Measurements from ENCODE around the gene SPRYD3.
A peak's percentile ranks its signal among the peaks of the same experiment; 100 is the strongest.

SPRYD3 gene, protein sequence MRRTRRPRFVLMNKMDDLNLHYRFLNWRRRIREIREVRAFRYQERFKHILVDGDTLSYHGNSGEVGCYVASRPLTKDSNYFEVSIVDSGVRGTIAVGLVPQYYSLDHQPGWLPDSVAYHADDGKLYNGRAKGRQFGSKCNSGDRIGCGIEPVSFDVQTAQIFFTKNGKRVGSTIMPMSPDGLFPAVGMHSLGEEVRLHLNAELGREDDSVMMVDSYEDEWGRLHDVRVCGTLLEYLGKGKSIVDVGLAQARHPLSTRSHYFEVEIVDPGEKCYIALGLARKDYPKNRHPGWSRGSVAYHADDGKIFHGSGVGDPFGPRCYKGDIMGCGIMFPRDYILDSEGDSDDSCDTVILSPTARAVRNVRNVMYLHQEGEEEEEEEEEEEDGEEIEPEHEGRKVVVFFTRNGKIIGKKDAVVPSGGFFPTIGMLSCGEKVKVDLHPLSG

DNA sequence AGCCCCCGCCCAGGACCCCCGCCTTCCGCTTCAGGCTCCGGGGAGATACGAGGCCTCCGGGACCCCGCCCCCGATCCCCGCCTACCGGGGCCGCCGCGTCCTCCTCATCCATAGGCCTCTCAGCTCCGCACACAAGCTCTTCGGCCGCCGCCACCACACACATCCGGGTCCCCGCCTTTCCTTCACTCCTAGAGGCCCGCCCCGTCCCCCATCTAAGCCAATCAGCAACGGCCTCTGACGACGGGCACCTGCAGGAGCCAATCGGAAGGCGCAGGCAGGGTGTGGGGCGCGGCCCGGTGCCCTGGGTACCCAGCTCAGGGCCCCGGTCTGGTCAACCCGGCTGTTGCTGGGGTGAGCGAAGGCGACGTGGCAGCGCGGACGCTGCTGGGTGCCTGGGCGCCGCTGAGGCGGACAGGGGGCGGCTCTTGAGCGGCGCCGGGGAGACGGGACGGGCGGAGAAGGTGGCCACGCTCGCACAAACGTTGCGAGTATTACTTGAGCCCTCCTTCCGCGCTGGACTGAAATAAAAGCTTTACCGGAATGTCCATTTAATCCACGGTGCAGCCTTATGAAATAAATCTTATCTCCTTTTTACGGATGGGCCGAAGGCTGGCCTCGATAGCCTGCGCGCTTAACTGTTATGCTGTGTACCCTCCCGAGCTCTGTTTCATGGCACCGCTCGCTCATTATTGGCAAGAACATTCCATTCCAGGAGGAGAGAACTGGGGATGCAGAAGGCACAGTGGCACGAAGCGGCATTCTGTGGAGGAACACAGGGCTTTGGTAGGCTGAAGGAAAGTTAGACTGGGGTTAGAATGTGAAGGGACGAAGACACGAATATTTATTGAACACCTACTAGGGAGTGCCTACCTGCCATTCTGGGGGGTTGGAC, at the start of gene SPRYD3:
Gene SPRYD3 (minus strand): TSS at position 165 of the 892 bp plus-strand sequence. CDS start 57 bp downstream, at position 108.
- TF ChIP-seq, protein P1, sequence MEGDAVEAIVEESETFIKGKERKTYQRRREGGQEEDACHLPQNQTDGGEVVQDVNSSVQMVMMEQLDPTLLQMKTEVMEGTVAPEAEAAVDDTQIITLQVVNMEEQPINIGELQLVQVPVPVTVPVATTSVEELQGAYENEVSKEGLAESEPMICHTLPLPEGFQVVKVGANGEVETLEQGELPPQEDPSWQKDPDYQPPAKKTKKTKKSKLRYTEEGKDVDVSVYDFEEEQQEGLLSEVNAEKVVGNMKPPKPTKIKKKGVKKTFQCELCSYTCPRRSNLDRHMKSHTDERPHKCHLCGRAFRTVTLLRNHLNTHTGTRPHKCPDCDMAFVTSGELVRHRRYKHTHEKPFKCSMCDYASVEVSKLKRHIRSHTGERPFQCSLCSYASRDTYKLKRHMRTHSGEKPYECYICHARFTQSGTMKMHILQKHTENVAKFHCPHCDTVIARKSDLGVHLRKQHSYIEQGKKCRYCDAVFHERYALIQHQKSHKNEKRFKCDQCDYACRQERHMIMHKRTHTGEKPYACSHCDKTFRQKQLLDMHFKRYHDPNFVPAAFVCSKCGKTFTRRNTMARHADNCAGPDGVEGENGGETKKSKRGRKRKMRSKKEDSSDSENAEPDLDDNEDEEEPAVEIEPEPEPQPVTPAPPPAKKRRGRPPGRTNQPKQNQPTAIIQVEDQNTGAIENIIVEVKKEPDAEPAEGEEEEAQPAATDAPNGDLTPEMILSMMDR (IDR thresholded peaks at IDR 0.05; ENCODE audit: insufficient read depth, low read depth, low read length, missing control alignments): no peak
- DNase-seq (ENCODE audit: low read depth): peak; percentile 96
- peak within 1 kb of the TSS; percentile 68 for H3K4me3 ChIP-seq (ENCODE audit: low read length)

DNA sequence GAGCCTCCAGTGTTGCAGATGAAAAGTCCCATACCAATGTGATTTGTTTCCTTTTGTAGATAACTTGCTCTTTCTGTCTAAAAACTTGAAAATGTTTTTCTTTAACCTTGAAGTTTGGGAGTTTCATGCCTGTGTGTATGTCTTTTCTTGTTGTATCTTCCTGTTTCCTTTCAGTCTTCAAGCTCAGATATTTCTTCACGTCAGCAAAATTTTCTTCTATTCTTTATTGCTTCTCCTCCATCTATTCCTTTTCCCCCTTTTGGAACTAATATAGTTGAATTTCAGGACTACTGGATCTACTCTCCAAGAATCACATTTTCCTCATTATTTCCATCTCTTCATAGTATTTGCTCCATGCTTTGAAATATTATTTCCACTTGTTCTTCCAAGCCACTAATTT, 48.0 kb upstream of the SPRYD3 start:
- DNase-seq (ENCODE audit: low read depth): no peak
- no peak overlapping the region for H3K4me3 ChIP-seq (ENCODE audit: low read length)
- TF ChIP-seq, protein P1 (IDR thresholded peaks at IDR 0.05; ENCODE audit: insufficient read depth, low read depth, low read length, missing control alignments): no peak

DNA sequence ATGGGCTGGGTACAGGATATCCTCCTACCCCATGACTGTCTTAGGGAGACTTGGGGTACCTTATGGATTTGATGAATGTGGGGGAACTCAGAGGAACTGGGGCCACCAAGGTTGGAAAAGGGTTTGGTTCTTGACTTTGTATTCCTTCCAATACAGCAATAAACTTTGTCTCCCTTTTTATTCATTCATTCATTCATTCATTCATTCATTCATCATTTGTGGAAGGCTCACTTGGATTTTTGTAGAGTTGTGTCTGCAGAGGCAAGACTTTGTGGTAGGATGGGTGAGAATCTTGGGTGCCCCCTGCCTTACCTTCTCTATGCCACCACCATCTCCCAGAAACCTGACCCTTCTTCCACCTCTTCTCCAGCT, 45.1 kb upstream of the SPRYD3 start:
- H3K4me3 ChIP-seq (ENCODE audit: low read length): no peak overlapping the region
- TF ChIP-seq, protein P1 (IDR thresholded peaks at IDR 0.05; ENCODE audit: insufficient read depth, low read depth, low read length, missing control alignments): no peak
- DNase-seq (ENCODE audit: low read depth): no peak

DNA sequence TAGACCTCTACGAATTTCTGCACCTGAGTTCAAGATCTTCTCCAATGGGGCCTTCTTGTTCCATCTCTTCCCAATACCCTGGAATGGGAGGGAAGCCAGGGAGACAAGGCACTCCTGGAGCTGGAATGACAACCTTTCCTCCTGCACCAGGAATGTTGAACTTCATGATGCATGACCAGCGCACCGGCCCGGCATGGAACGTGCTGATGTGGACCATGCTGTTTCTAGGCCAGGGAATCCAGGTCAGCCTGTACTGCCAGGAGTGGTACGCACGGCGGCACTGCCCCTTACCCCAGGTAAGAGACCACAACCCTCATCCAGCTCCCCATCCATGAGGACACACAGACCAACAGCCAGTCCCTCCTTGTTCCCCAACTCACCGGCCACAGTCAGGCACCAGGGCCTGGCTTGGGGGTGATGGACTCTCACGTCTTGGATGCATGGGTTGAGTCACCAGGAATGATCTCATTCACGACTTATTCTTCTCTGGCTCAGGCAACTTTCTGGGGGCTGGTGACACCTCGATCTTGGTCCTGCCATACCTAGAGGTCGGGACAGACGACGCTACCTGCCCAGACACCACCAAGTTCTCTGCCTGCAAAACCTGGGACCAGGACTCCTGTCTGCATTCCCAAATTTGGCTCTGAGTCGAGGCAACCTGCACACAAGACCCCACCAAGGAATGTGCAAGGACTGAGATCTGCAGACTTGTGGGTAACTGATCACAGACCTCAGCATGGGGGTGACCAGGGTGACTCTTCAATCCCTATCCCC, 44.6 kb upstream of the SPRYD3 start:
- H3K4me3 ChIP-seq (ENCODE audit: low read length): no peak overlapping the region
- TF ChIP-seq, protein P1 (IDR thresholded peaks at IDR 0.05; ENCODE audit: insufficient read depth, low read depth, low read length, missing control alignments): no peak
- peak; percentile 52 for DNase-seq (ENCODE audit: low read depth)

DNA sequence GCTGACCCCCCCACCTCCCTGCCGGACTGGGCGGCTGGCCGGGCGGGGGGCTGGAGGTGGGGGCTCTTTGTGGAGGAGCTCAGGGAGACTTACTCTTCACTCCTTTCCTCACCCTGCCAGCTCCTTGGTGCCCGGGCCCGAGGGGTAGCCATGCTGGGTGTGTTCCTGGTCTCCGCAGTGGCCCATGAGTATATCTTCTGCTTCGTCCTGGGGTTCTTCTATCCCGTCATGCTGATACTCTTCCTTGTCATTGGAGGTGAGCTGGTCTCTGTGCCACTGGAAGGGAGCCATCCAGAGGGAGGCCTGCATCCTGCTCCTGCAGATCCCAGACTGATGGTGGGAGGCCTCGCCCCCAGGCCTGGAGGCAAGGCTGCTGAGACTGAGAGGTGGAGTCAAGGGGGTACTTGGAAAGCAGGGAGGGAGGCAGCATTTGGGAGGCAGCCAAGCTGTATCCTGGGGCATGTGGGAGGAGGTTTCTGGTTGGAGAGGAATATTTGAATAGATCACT, 43.8 kb upstream of the SPRYD3 start:
- TF ChIP-seq, protein P1 (IDR thresholded peaks at IDR 0.05; ENCODE audit: insufficient read depth, low read depth, low read length, missing control alignments): no peak

More for the DNA sequence above, 43.8 kb upstream of the SPRYD3 start:
- peak; percentile 14 for DNase-seq (ENCODE audit: low read depth)
- H3K4me3 ChIP-seq (ENCODE audit: low read length): no peak overlapping the region
